Loucy (cell line): Measurements from ENCODE around the gene GATA5.

Source experiments
- H2AFZ ChIP-seq: fragments of 200-600 bp; sonication (generic); 2 replicates; pipeline ENCODE4 v1.6.0; 2016; ENCODE audit warnings: antibody characterized with exemption, mild to moderate bottlenecking, low read length, moderate library complexity
- H3F3A ChIP-seq: fragments of 200-600 bp; 2 replicates; pipeline ENCODE4 v1.6.0; 2016; ENCODE audit warnings: antibody characterized with exemption, low read depth, mild to moderate bottlenecking
- H3K27me3 ChIP-seq: fragments of 200-600 bp; sonication (generic); 2 replicates; pipeline ENCODE4 v1.6.1; 2014; ENCODE audit warnings: low read length, mild to moderate bottlenecking; ENCODE audit not compliant: insufficient read depth, poor library complexity, severe bottlenecking
- H3K36me3 ChIP-seq: fragments of 200-600 bp; sonication (generic); 2 replicates; pipeline ENCODE4 v1.6.1; 2016; ENCODE audit warnings: low read length; ENCODE audit not compliant: insufficient read depth
- H3K4me1 ChIP-seq: fragments of 200-600 bp; sonication (generic); 2 replicates; pipeline ENCODE4 v1.5.1; 2014; ENCODE audit warnings: low read length, mild to moderate bottlenecking; ENCODE audit not compliant: insufficient read depth, poor library complexity, severe bottlenecking
- H3K4me2 ChIP-seq: fragments of 200-600 bp; sonication (generic); 2 replicates; pipeline ENCODE4 v1.6.0; 2014; ENCODE audit warnings: antibody characterized with exemption, low read length, low read depth, mild to moderate bottlenecking; ENCODE audit not compliant: poor library complexity, severe bottlenecking
- H3K4me3 ChIP-seq: fragments of 200-600 bp; sonication (generic); 2 replicates; pipeline ENCODE4 v1.5.1; 2014; ENCODE audit warnings: low read length, mild to moderate bottlenecking, mixed read lengths; ENCODE audit not compliant: poor library complexity, severe bottlenecking
- H3K79me2 ChIP-seq: fragments of 200-600 bp; sonication (generic); 2 replicates; pipeline ENCODE4 v1.6.1; 2014; ENCODE audit warnings: low read length; ENCODE audit not compliant: insufficient read depth
- H3K9ac ChIP-seq: fragments of 200-600 bp; sonication (generic); 2 replicates; pipeline ENCODE4 v1.6.0; 2014; ENCODE audit warnings: mild to moderate bottlenecking, low read depth, low read length, moderate library complexity; ENCODE audit not compliant: poor library complexity, severe bottlenecking
- H3K9me2 ChIP-seq: fragments of 200-600 bp; sonication (generic); replicated peaks from 2 replicates; pipeline ENCODE4 v1.6.1; 2016; ENCODE audit warnings: low read depth, low read length, mixed read lengths
- H3K9me3 ChIP-seq: fragments of 200-600 bp; sonication (generic); 2 replicates; pipeline ENCODE4 v1.6.1; 2014; ENCODE audit warnings: mild to moderate bottlenecking, antibody characterized with exemption, low read length, low read depth; ENCODE audit not compliant: insufficient read depth
- H4K20me1 ChIP-seq: fragments of 200-600 bp; sonication (generic); 2 replicates; pipeline ENCODE4 v1.6.0; 2014; ENCODE audit warnings: antibody characterized with exemption, low read length, mild to moderate bottlenecking; ENCODE audit not compliant: insufficient read depth, poor library complexity, severe bottlenecking
- CTCF ChIP-seq: fragments of 200-600 bp; sonication (generic); conservative IDR thresholded peaks from 2 replicates; pipeline ENCODE4 v1.5.1; 2014; ENCODE audit warnings: mild to moderate bottlenecking, antibody characterized with exemption, low read length
- EZH2phosphoT487 ChIP-seq: fragments of 200-600 bp; IDR thresholded peaks from 2 replicates; pipeline ENCODE4 v1.6.1; 2018; ENCODE audit warnings: antibody characterized with exemption, mild to moderate bottlenecking, moderate library complexity, borderline replicate concordance

The GATA5 gene

GRCh38 chr20:62424249-62425107 lies 51.3 kb downstream of the GATA5 start:
- Histone ChIP-seq H3K79me2 (no peaks in the 10 kb centered on the region), H3K9me2 (no peaks in the 10 kb centered on the region), H3K4me3 (no peak overlapping the region), H3K9me3 (no peaks in the 10 kb centered on the region), H3K27me3 (no peaks in the 10 kb centered on the region), H3K9ac (no peak overlapping the region), H3K4me1 (no peaks in the 10 kb centered on the region), H3K36me3 (no peaks in the 10 kb centered on the region), H2AFZ (no peak overlapping the region), H3K4me2 (no peak overlapping the region), H4K20me1 (no peaks in the 10 kb centered on the region), H3F3A (no peaks in the 10 kb centered on the region)
- no peak for TF ChIP-seq CTCF
- no peak for TF ChIP-seq EZH2phosphoT487

GRCh38 chr20:62423326-62423706 lies 52.5 kb downstream of the GATA5 start:
- H4K20me1 ChIP-seq, result no peaks in the 10 kb centered on the region
- no peak overlapping the region for H3K4me3 ChIP-seq
- H3F3A ChIP-seq, result no peaks in the 10 kb centered on the region
- H3K9ac ChIP-seq, result no peak overlapping the region
- H3K36me3 ChIP-seq, result no peaks in the 10 kb centered on the region
- H3K4me2 ChIP-seq, result no peak overlapping the region
- H3K4me1 ChIP-seq, result no peaks in the 10 kb centered on the region
- H3K9me3 ChIP-seq, result no peaks in the 10 kb centered on the region
- no peak overlapping the region for H2AFZ ChIP-seq
- H3K79me2 ChIP-seq, result no peaks in the 10 kb centered on the region
- H3K9me2 ChIP-seq, result no peaks in the 10 kb centered on the region
- no peaks in the 10 kb centered on the region for H3K27me3 ChIP-seq
- TF ChIP-seq EZH2phosphoT487 (no peak), CTCF (no peak)

- no peaks in the 10 kb centered on the region for H3K9me3 ChIP-seq
- H3K36me3 ChIP-seq, result no peaks in the 10 kb centered on the region
- no peaks in the 10 kb centered on the region for H4K20me1 ChIP-seq
- H2AFZ ChIP-seq, result no peak overlapping the region
- H3K79me2 ChIP-seq, result no peaks in the 10 kb centered on the region
- no peaks in the 10 kb centered on the region for H3K9me2 ChIP-seq
- no peaks in the 10 kb centered on the region for H3K4me1 ChIP-seq
- H3K4me3 ChIP-seq, result no peak overlapping the region
- no peak overlapping the region for H3K9ac ChIP-seq
- no peak overlapping the region for H3K4me2 ChIP-seq
- no peaks in the 10 kb centered on the region for H3K27me3 ChIP-seq
- H3F3A ChIP-seq, result no peaks in the 10 kb centered on the region
- TF ChIP-seq EZH2phosphoT487 (no peak), CTCF (no peak)
Measured at GRCh38 chr20:62422636-62423325, 53.0 kb downstream of the GATA5 start.
